Urinary bladder (tissue), 4 donors: Measurements from ENCODE around the gene TMEM145. TPM values are rescaled to one million over a fixed set of nuclear protein-coding genes. Genes with fewer than 3 reads are reported as not detected.

Experiments used
- DNase-seq: peaks from one replicate; pipeline ENCODE4 v3.0.0-alpha.2; 2015; ENCODE audit errors: extremely low spot score
- H3K27ac ChIP-seq: one replicate; pipeline ENCODE4 v1.5.1; 2013; ENCODE audit warnings: low read depth, mild to moderate bottlenecking, moderate library complexity
- H3K36me3 ChIP-seq: one replicate; pipeline ENCODE4 v1.6.1; 2013; ENCODE audit warnings: mild to moderate bottlenecking, moderate library complexity; ENCODE audit not compliant: insufficient read depth
- H3K4me1 ChIP-seq: one replicate; pipeline ENCODE4 v1.6.1; 2013; ENCODE audit warnings: mild to moderate bottlenecking, moderate library complexity; ENCODE audit not compliant: insufficient read depth
- H3K4me3 ChIP-seq: one replicate; pipeline ENCODE4 v1.5.1; 2013; ENCODE audit warnings: low read depth, low read length
- WGBS: extraction: QIAGEN DNeasy Blood & Tissue Kit; methylation state at CpG from one replicate; pipeline ENCODE4 v1.1.7; 2013; 5-methylcytosine and 5-hydroxymethylcytosine counted together
- polyA plus RNA-seq: library from polyadenylated mRNA; stranded (reverse); fragments of 200-250 nt; gene quantifications from one replicate; pipeline ENCODE4 v1.2.3, GENCODE V29; 2013
- total RNA-seq: library from RNA; depleted of rRNA; stranded (reverse); fragments of >200 nt; gene quantifications from one replicate; pipeline ENCODE4 v1.2.3, GENCODE V29; 2014
- donor health status: healthy with polysubstance abuse.
- donor health status: healthy.

Gene TMEM145
- total and polyA plus RNA-seq, 2 donors, result 0.94 TPM; not detected in 1

DNA sequence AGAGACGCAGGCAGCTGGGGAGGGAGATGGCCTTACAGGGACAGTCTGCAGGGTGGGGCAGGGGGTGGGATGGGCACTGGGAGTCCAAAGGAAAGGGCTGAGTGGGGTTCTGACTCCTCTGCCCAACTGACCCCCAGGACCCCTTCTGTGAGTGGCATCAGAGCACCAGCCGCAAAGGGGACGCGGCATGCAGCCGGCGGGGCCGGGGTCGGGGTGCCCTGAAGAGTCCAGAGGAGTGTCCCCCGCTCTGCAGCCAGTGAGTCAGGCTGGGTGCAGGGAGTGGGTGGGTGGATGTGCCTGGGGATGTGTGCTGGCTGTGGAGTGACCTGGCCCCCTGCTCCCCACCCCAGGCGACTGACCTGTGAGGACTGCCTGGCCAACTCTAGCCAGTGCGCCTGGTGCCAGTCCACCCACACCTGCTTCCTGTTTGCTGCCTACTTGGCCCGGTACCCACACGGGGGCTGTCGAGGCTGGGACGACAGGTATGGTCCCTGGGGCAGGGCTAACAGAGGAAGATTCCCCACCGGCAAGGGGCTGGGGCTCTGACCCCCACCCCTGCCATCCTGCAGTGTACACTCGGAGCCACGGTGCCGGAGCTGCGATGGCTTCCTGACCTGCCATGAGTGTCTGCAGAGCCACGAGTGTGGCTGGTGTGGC lies 38.1 kb downstream of the TMEM145 start:
- Histone ChIP-seq H3K4me1 (no peaks in the 10 kb centered on the region), H3K36me3 (peaks cover 1% of the 10 kb centered on the region), H3K27ac (no peak overlapping the region), H3K4me3 (no peak overlapping the region)
- 90% methylated on average over 21 of the region's 21 CpGs for WGBS
- DNase-seq, result no peak

DNA sequence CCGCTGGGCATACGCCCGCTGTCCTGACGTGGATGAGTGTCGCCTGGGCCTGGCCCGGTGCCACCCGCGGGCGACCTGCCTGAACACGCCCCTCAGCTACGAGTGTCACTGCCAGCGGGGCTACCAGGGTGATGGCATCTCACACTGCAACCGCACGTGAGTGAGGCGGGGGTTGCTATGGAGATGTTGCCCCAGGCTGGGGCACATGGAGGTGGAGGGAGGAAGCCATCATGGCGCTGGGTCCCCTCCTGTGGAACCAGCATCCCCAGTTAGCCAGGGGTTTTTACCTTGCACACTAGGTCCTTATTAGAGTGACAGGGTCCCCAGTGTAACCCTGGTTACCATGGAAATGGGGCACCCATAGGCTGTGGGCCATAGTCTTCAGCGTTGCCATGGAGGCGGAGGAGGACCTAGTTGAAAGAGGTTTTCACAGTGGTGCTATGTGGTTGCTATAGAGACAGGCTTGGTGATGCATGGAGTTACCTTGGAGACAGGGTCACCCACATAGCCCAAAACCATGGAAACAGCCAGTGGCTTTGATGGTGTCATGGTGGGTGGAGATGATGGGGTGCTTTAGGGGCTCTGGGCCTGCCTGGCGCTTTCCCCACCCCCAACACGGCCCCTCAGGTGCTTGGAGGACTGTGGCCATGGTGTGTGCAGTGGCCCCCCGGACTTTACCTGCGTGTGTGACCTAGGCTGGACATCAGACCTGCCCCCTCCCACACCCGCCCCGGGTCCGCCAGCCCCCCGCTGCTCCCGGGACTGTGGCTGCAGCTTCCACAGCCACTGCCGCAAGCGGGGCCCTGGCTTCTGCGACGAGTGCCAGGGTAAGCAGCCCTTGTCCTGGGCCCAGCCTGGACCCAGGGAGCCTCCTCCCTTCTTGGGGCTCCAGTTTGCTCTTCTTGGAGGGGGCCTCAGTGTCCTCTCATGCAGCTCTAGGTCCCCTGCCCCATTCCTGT lies 39.5 kb downstream of the TMEM145 start:
- H3K36me3 ChIP-seq, result peaks cover 1% of the 10 kb centered on the region
- H3K27ac ChIP-seq, result no peak overlapping the region
- DNase-seq, result no peak
- no peaks in the 10 kb centered on the region for H3K4me1 ChIP-seq
- H3K4me3 ChIP-seq, result no peak overlapping the region
- 89% methylated on average over 31 of the region's 31 CpGs for WGBS

DNA sequence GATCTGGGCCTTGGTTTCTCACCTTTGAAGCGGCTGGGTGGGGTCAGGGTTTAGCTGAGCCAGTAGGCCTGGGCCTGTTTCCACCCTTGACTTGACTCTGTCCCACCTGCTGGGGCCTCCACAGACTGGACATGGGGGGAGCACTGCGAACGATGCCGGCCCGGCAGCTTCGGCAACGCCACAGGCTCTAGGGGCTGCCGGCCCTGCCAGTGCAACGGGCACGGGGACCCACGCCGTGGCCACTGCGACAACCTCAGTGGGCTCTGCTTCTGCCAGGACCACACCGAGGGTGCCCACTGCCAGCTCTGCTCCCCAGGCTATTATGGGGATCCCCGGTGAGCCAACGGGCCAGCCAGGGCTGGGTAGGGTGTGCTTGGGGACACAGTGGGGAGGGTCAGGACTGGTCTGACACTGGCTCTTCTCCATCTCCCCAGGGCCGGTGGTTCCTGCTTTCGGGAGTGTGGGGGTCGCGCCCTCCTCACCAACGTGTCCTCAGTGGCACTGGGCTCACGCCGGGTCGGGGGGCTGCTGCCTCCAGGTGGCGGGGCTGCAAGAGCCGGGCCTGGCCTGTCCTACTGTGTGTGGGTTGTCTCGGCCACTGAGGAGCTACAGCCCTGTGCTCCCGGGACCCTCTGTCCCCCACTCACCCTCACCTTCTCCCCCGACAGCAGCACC lies 40.4 kb downstream of the TMEM145 start:
- Histone ChIP-seq H3K36me3 (peaks cover 1% of the 10 kb centered on the region), H3K27ac (no peak overlapping the region), H3K4me1 (no peaks in the 10 kb centered on the region), H3K4me3 (no peak overlapping the region)
- no peak for DNase-seq
- WGBS, result 95% methylated on average over 29 of the region's 29 CpGs

DNA sequence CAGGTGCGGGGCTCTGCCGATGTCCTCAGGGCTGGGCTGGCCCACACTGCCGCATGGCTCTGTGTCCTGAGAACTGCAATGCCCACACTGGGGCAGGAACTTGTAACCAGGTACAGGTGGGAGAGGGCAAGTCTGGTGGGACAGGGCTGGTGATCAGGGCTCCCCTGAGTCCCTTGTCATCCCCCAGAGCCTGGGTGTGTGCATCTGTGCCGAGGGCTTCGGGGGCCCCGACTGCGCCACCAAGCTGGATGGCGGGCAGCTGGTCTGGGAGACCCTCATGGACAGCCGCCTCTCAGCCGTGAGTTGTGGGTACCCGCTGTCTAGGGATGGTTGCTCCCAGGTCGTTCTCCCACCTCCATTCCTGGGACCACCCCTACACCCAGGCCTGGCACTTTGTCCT lies 42.8 kb downstream of the TMEM145 start:
- whole genome bisulfite sequencing, result 97% methylated on average over 12 of the region's 12 CpGs
- H3K27ac ChIP-seq, result no peak overlapping the region
- H3K4me1 ChIP-seq, result no peaks in the 10 kb centered on the region
- H3K36me3 ChIP-seq, result peaks cover 1% of the 10 kb centered on the region
- DNase-seq, result no peak
- no peak overlapping the region for H3K4me3 ChIP-seq

DNA sequence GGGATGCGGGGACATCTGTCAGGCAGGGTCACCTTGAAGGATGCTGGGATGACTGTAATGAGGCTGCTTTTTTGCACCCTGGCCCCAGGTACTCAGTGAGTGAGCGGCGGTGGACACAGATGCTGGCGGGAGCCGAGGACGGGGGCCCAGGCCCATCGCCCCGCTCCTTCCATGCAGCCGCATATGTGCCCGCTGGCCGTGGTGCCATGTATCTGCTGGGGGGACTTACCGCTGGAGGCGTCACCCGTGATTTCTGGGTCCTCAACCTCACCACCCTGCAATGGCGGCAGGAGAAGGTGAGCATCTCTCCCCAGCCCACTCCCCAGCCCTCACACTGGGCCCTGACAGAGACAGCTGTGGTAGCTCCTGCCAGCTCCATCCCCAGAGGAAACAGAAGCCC lies 43.6 kb downstream of the TMEM145 start:
- H3K36me3 ChIP-seq, result peaks cover 1% of the 10 kb centered on the region
- H3K27ac ChIP-seq, result no peak overlapping the region
- no peak for DNase-seq
- WGBS, result 97% methylated on average over 15 of the region's 15 CpGs
- no peak overlapping the region for H3K4me3 ChIP-seq
- no peaks in the 10 kb centered on the region for H3K4me1 ChIP-seq

DNA sequence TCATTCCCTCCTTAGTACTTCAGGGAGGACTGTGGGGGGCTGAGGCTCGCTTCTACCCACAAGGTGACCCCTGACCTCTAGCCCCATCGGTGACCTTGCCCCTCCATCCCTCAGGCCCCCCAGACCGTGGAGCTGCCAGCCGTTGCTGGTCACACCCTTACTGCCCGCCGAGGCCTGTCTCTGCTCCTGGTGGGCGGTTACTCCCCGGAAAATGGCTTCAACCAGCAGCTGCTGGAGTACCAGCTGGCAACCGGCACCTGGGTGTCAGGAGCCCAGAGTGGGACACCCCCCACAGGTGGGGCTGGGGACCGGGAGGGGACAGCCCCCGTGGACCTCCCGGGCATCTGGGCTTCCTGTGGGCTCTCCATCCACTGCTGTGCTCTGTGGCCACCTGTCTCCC lies 44.2 kb downstream of the TMEM145 start:
- peaks cover 1% of the 10 kb centered on the region for H3K36me3 ChIP-seq
- H3K4me3 ChIP-seq, result no peak overlapping the region
- 93% methylated on average over 12 of the region's 12 CpGs for WGBS
- no peak overlapping the region for H3K27ac ChIP-seq
- H3K4me1 ChIP-seq, result no peaks in the 10 kb centered on the region
- DNase-seq, result no peak

DNA sequence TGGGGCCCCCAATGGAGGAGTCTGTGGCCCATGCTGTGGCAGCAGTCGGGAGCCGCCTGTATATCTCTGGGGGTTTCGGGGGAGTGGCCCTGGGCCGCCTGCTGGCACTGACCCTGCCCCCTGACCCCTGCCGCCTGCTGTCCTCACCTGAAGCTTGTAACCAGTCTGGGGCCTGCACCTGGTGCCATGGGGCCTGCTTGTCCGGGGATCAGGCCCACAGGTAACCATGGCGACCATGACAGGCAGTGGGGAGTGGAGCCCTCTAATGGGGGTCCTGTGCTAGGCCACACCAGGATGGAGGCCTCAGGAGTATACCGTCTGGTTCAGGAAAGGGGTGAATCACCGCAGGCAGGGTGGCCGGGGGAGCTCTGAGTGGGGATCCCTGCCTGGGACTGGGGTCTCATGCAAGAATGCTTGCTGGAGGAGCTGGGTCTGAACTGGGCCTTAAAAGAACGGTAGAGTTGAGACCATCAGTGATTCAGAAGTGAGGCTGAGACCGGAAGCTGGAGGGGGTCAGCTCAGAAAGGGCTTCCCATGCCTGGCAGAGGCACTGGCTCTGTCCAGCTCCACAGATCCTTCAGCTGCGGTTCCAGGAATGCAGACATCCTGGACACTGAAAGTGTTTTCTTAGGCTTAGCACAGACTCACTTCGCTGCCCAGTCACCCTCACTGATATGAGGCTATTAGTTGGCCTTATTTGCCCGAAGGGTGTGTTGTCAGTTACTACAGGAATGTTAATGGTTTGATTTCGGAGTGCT lies 47.9 kb downstream of the TMEM145 start:
- WGBS, result 86% methylated on average over 16 of the region's 16 CpGs
- H3K27ac ChIP-seq, result no peak overlapping the region
- H3K4me3 ChIP-seq, result no peak overlapping the region
- H3K36me3 ChIP-seq, result peaks cover 3% of the 10 kb centered on the region
- no peaks in the 10 kb centered on the region for H3K4me1 ChIP-seq
- DNase-seq, result no peak

DNA sequence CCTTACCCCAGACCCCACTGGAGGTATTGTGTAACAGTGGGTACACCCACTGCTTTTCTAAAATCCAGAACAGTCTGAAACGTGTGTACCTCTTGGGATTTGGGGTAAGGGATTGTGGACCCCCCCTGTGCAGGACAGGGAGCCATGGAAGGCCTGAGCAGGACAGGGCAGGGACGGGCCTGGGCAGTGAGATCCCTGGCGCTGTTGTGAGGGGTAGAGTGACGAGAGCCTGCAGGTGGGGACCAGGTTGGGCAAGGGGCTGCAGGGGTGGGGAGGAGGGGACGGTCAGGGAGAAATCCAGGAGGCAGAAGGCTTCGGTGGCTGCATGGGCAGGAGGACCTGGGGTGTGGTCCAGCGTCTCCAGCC lies 48.4 kb downstream of the TMEM145 start:
- WGBS, result 88% methylated on average over 7 of the region's 7 CpGs

DNA sequence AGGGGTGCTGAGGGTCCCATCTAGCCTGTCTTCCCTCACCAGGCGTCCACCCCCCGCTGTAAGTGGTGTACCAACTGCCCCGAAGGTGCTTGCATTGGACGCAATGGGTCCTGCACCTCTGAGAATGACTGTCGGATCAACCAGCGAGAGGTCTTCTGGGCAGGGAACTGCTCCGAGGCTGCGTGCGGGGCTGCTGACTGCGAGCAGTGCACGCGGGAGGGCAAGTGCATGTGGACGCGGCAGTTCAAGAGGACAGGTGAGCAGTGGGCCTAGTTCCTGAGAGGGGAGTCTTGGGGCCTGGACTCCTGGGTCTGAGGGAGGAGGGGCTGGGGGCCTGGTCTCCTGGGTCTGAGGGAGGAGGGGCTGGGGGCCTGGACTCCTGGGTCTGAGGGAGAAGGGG lies 49.2 kb downstream of the TMEM145 start:
- no peak overlapping the region for H3K4me3 ChIP-seq
- 95% methylated on average over 14 of the region's 14 CpGs for WGBS
- DNase-seq, result no peak
- H3K4me1 ChIP-seq, result no peaks in the 10 kb centered on the region
- H3K27ac ChIP-seq, result no peak overlapping the region
- peaks cover 3% of the 10 kb centered on the region for H3K36me3 ChIP-seq

More for the DNA sequence above, 48.4 kb downstream of the TMEM145 start:
- DNase-seq, result no peak
- Histone ChIP-seq H3K4me1 (no peaks in the 10 kb centered on the region), H3K27ac (no peak overlapping the region), H3K36me3 (peaks cover 3% of the 10 kb centered on the region), H3K4me3 (no peak overlapping the region)

DNA sequence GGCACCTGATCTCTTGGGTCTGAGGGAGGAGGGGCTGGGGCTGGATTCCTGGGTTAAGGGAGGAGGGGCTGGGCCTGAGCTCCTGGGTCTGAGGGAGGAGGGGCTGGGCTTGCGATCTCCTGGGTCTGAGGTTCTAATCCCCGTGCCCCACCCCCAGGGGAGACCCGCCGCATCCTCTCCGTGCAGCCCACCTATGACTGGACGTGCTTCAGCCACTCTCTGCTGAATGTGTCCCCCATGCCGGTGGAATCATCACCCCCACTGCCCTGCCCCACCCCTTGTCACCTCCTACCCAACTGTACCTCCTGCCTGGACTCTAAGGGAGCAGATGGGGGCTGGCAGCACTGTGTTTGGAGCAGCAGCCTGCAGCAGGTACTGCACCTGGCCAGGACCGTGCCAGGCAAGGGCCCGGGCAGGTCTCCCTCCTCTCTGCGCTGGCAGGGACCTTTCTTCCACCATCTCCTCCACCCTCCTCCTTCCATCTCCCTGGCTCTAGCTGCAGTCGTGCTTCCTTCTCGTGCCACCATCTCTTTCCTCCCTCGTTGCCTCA lies 49.9 kb downstream of the TMEM145 start:
- Histone ChIP-seq H3K36me3 (peaks cover 3% of the 10 kb centered on the region), H3K4me1 (no peaks in the 10 kb centered on the region), H3K27ac (no peak overlapping the region), H3K4me3 (no peak overlapping the region)
- 93% methylated on average over 13 of the region's 13 CpGs for WGBS
- DNase-seq, result no peak

DNA sequence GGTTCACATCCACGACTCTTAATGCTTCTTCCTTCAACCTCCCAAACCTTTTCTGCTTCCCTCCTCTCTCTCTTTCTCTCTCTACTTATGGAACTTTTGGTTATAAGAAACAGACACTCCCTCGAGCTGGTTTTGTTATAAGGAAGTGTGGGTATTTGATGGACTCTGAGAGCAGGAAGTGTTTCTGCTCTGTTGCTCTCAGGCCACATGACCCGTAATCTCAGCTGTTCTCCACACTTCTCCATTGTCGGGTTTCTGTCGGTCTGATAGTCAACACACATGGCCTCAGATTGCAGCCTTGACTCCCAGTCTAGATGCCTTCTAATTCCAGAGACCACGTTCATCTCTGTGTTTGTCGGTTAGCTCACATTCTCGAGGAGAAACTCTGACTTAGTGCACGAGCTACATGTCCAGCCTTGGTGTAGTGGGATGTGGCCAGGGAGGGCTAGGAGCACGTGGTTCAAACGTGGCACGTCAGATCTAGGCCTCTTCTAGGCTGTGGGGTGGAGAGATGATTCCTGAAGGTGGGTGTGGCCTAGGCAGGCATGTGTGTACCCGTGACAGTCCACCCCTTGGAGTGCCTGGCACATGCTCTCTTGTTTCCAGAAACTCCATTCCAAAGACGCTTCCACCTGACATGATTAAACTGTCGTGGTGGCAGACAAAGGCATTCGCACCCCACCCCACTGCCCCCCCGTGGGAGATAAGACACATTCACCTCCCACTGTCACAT lies 50.7 kb downstream of the TMEM145 start:
- Histone ChIP-seq H3K36me3 (peaks cover 3% of the 10 kb centered on the region), H3K4me1 (no peaks in the 10 kb centered on the region), H3K27ac (no peak overlapping the region), H3K4me3 (no peak overlapping the region)
- WGBS, result 88% methylated on average over 17 of the region's 17 CpGs
- no peak for DNase-seq

DNA sequence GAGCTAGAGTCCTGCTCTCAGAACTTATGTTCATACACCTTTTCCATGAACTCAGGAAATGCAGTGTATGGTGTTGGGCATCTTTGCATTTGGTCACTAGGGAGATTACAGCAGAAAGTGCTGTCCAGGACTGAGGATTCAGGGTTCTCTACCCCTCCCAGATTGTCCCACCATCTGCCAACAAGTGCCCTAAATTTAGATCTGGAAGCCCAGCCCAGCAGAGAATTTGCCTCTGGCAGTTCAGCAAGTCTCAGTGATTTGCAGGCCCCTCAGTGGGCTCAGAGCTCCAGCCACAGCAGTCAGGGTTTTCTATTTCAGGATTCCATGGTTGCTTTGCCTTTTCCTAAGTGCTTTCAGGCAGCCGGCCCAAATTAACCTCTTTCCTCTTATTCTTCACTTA lies 53.6 kb downstream of the TMEM145 start:
- Histone ChIP-seq H3K36me3 (peaks cover 3% of the 10 kb centered on the region), H3K27ac (no peak overlapping the region), H3K4me1 (no peaks in the 10 kb centered on the region), H3K4me3 (no peak overlapping the region)
- WGBS, result 53% methylated on average over 1 of the region's 1 CpG
- no peak for DNase-seq
